22Rv1 (cell line): ENCODE measurements around the gene SPECC1.

Experiments
- CTCF ChIP-seq: fragments of 450-650 bp; IDR thresholded peaks from 2 replicates; pipeline ENCODE4 v1.5.1; 2017; ENCODE audit warnings: mild to moderate bottlenecking
- ZFX ChIP-seq: fragments of 450-650 bp; IDR thresholded peaks from 2 replicates; pipeline ENCODE4 v1.6.1; 2017; ENCODE audit warnings: antibody characterized with exemption, borderline replicate concordance

GRCh38 chr17:20120836-20121235, 111.7 kb downstream of the SPECC1 start:
- TF ChIP-seq CTCF (no peak), ZFX (no peak)
